HG03571 (cell line): ENCODE results near the gene LRP5.
"Not testable (repeated sequence)": the region's sequence is repeated elsewhere in the genome, so short reads cannot be mapped to it uniquely, and the experiment has no call there.

ENCODE experiments used
- ATAC-seq: cut with Tn5 transposase; IDR thresholded peaks from one replicate; pipeline ENCODE4 v1.9.1; 2021; ENCODE audit not compliant: unreplicated experiment

The LRP5 gene

GRCh38 chr11:68414496-68415221, 102.3 kb downstream of the LRP5 start:
- ATAC-seq = no peak

GRCh38 chr11:68416070-68416578, 103.7 kb downstream of the LRP5 start:
- ATAC-seq = no peak

GRCh38 chr11:68418648-68419047, 106.3 kb downstream of the LRP5 start:
- no peak for ATAC-seq

- ATAC-seq = no peak
Measured at GRCh38 chr11:68420171-68420570, 107.8 kb downstream of the LRP5 start.

GRCh38 chr11:68423481-68423880, 111.1 kb downstream of the LRP5 start:
- no peak for ATAC-seq

GRCh38 chr11:68424101-68424632, 111.8 kb downstream of the LRP5 start:
- no peak for ATAC-seq

- ATAC-seq = no peak
Measured at GRCh38 chr11:68424981-68425865, 112.8 kb downstream of the LRP5 start.

GRCh38 chr11:68425866-68426380, 113.5 kb downstream of the LRP5 start:
- no peak for ATAC-seq

GRCh38 chr11:68429661-68430060, 117.3 kb downstream of the LRP5 start:
- ATAC-seq = no peak

GRCh38 chr11:68430384-68430783, 118.0 kb downstream of the LRP5 start:
- no peak for ATAC-seq

- ATAC-seq = no peak
Measured at GRCh38 chr11:68430801-68431200, 118.4 kb downstream of the LRP5 start.

GRCh38 chr11:68431984-68432645, 119.7 kb downstream of the LRP5 start:
- no peak for ATAC-seq

GRCh38 chr11:68432874-68433273, 120.5 kb downstream of the LRP5 start:
- ATAC-seq = no peak

GRCh38 chr11:68433541-68433940, 121.2 kb downstream of the LRP5 start:
- no peak for ATAC-seq

- not testable (repeated sequence) for ATAC-seq
Measured at GRCh38 chr11:68434159-68434558, 121.8 kb downstream of the LRP5 start.

GRCh38 chr11:68436162-68436888, 123.9 kb downstream of the LRP5 start:
- ATAC-seq = no peak

GRCh38 chr11:68436985-68437926, 124.9 kb downstream of the LRP5 start:
- no peak for ATAC-seq

- no peak for ATAC-seq
Measured at GRCh38 chr11:68437927-68438657, 125.7 kb downstream of the LRP5 start.
